BJ (cell line): ENCODE results near the gene SPTBN4. TPM values are rescaled to one million over a fixed set of nuclear protein-coding genes. Genes with fewer than 3 reads are reported as not detected.
"Not testable (repeated sequence)": the region's sequence is repeated elsewhere in the genome, so short reads cannot be mapped to it uniquely, and the experiment has no call there.

Experiments used
- CTCF ChIA-PET: fragments of 350-600 bp; formaldehyde crosslinking; extraction: SDS; loops from one replicate; lab custom pipeline; 2021; ENCODE audit warnings: antibody characterized with exemption, inconsistent platforms; lab: Yijun Ruan, JAX
- POLR2A ChIA-PET: fragments of 300-600 bp; sonication (Branson Sonifier 250); formaldehyde crosslinking; extraction: SDS; loops from one replicate; lab custom pipeline; 2021; ENCODE audit warnings: antibody characterized with exemption; lab: Charles Lee
- DNase-seq: peaks from one replicate; pipeline ENCODE4 v3.0.0-alpha.2; 2011; ENCODE audit warnings: low read depth
- H3K27me3 ChIP-seq: 2 replicates; pipeline ENCODE4 v1.6.0; 2011; ENCODE audit warnings: low read length; ENCODE audit not compliant: control insufficient read depth, insufficient read depth
- H3K36me3 ChIP-seq: 2 replicates; pipeline ENCODE4 v1.5.1; 2011; ENCODE audit warnings: low read length; ENCODE audit not compliant: control insufficient read depth, insufficient read depth
- H3K4me3 ChIP-seq: 2 replicates; pipeline ENCODE4 v1.5.1; 2011; ENCODE audit warnings: low read depth, mild to moderate bottlenecking, control low read depth, low read length
- CTCF ChIP-seq: IDR thresholded peaks from 2 replicates; pipeline ENCODE4 v1.5.1; 2011; ENCODE audit warnings: low read depth, mild to moderate bottlenecking, control low read depth, inconsistent platforms, low read length, moderate library complexity; ENCODE audit not compliant: insufficient read depth
- polyA plus RNA-seq: library from polyadenylated mRNA; depleted of rRNA; stranded (reverse); fragments of >200 nt; gene quantifications from 2 replicates; pipeline ENCODE4 v1.2.3, GENCODE V29; 2011

The SPTBN4 gene
- polyA plus RNA-seq, 1 experiment, result 0.93 TPM

- ChIA-PET POLR2A (no interaction called here), CTCF (no interaction called here)
- H3K36me3 ChIP-seq, result no peaks in the 10 kb centered on the region
- no peak for TF ChIP-seq CTCF
- no peaks in the 10 kb centered on the region for H3K27me3 ChIP-seq
- no peak overlapping the region for H3K4me3 ChIP-seq
- DNase-seq, result no peak
These were observed 7.9 kb downstream of the SPTBN4 start for GRCh38 chr19:40474737-40475136.

GRCh38 chr19:40475878-40476644 lies 9.3 kb downstream of the SPTBN4 start:
- DNase-seq, result not testable (repeated sequence)

GRCh38 chr19:40486017-40486416 lies 19.2 kb downstream of the SPTBN4 start:
- CTCF ChIA-PET, result interaction anchor here (2.9 kb wide), 1 partner anchor 21 kb away, joined by 8 read pairs; the partner anchor contains the start of gene BLVRB
- no peaks in the 10 kb centered on the region for H3K36me3 ChIP-seq

More at GRCh38 chr19:40475878-40476644, 9.3 kb downstream of the SPTBN4 start:
- CTCF ChIA-PET, result interaction anchor here (2.0 kb wide), 1 partner anchor 11 kb away, joined by 10 read pairs; the partner anchor contains the start of gene BLVRB
- H3K36me3 ChIP-seq, H3K4me3 ChIP-seq, H3K27me3 ChIP-seq, POLR2A ChIA-PET: not testable (repeated sequence)

GRCh38 chr19:40489882-40490230 lies 23.1 kb downstream of the SPTBN4 start:
- no peak for DNase-seq
- TF ChIP-seq CTCF, result no peak
- Histone ChIP-seq H3K27me3 (peaks cover 2% of the 10 kb centered on the region), H3K4me3 (no peak overlapping the region), H3K36me3 (no peaks in the 10 kb centered on the region)
- POLR2A ChIA-PET, result no interaction called here
- CTCF ChIA-PET, result interaction anchor here (0.7 to 1.2 kb wide), 2 partner anchors 10 to 32 kb away, joined by 3 to 4 read pairs; no protein-coding TSS in a partner anchor

More at GRCh38 chr19:40486017-40486416, 19.2 kb downstream of the SPTBN4 start:
- TF ChIP-seq CTCF, result no peak
- H3K4me3 ChIP-seq, result no peak overlapping the region
- no peak for DNase-seq
- H3K27me3 ChIP-seq, result no peaks in the 10 kb centered on the region; the same call in none of the 2 replicates
- POLR2A ChIA-PET, result no interaction called here

- TF ChIP-seq CTCF, result no peak
- no peak for DNase-seq
- Histone ChIP-seq H3K36me3 (no peaks in the 10 kb centered on the region), H3K27me3 (peaks cover 2% of the 10 kb centered on the region), H3K4me3 (no peak overlapping the region)
- POLR2A ChIA-PET, result no interaction called here
- CTCF ChIA-PET, result interaction anchor here (1.6 kb wide), 1 partner anchor 28 kb away, joined by 5 read pairs; no protein-coding TSS in a partner anchor
These were observed 25.5 kb downstream of the SPTBN4 start for GRCh38 chr19:40492274-40492673.
